ENCODE measurements around the gene GALM.
"Not testable (repeated sequence)": the region's sequence is repeated elsewhere in the genome, so short reads cannot be mapped to it uniquely, and the experiment has no call there.

Gene GALM

GRCh38 chr2:38665854-38666555 lies at the start of gene GALM:
Gene GALM (plus strand): TSS chr2:38666114. CDS start chr2:38666162, 48 bp downstream.
- DNase-seq (ENCODE audit: low spot score) = peak; percentile 98

- no peak for DNase-seq (ENCODE audit: low spot score)
Observed at GRCh38 chr2:38617301-38617700, 48.6 kb upstream of the GALM start.

GRCh38 chr2:38619458-38620164 lies 46.3 kb upstream of the GALM start:
- no peak for DNase-seq (ENCODE audit: low spot score)

- no peak for DNase-seq (ENCODE audit: low spot score)
Observed at GRCh38 chr2:38620282-38620977, 45.5 kb upstream of the GALM start.

GRCh38 chr2:38621018-38621417 lies 44.9 kb upstream of the GALM start:
- DNase-seq (ENCODE audit: low spot score) = no peak

GRCh38 chr2:38622210-38622609 lies 43.7 kb upstream of the GALM start:
- DNase-seq (ENCODE audit: low spot score) = no peak

GRCh38 chr2:38626326-38627035 lies 39.4 kb upstream of the GALM start:
- no peak for DNase-seq (ENCODE audit: low spot score)

- DNase-seq (ENCODE audit: low spot score) = no peak
Observed at GRCh38 chr2:38627391-38627790, 38.5 kb upstream of the GALM start.

GRCh38 chr2:38629684-38630083 lies 36.2 kb upstream of the GALM start:
- DNase-seq (ENCODE audit: low spot score) = no peak

GRCh38 chr2:38631976-38632375 lies 33.9 kb upstream of the GALM start:
- DNase-seq (ENCODE audit: low spot score) = no peak

GRCh38 chr2:38632980-38633379 lies 32.9 kb upstream of the GALM start:
- no peak for DNase-seq (ENCODE audit: low spot score)

- no peak for DNase-seq (ENCODE audit: low spot score)
Observed at GRCh38 chr2:38633895-38634294, 32.0 kb upstream of the GALM start.

- DNase-seq (ENCODE audit: low spot score) = no peak
Observed at GRCh38 chr2:38634684-38635083, 31.2 kb upstream of the GALM start.

GRCh38 chr2:38635139-38635538 lies 30.8 kb upstream of the GALM start:
- no peak for DNase-seq (ENCODE audit: low spot score)

GRCh38 chr2:38636069-38636468 lies 29.8 kb upstream of the GALM start:
- DNase-seq (ENCODE audit: low spot score) = no peak

- DNase-seq (ENCODE audit: low spot score) = not testable (repeated sequence)
Observed at GRCh38 chr2:38642373-38643017, 23.4 kb upstream of the GALM start.

- no peak for DNase-seq (ENCODE audit: low spot score)
Observed at GRCh38 chr2:38643021-38643671, 22.8 kb upstream of the GALM start.

- not testable (repeated sequence) for DNase-seq (ENCODE audit: low spot score)
Observed at GRCh38 chr2:38643683-38644511, 22.0 kb upstream of the GALM start.

GRCh38 chr2:38648107-38648761 lies 17.7 kb upstream of the GALM start:
- DNase-seq (ENCODE audit: low spot score) = no peak

- no peak for DNase-seq (ENCODE audit: low spot score)
Observed at GRCh38 chr2:38649176-38649728, 16.7 kb upstream of the GALM start.
